Ectodermal cell (in vitro differentiated cells): ENCODE measurements around the gene LMNA.

Source experiments
- H3K27ac ChIP-seq: 2 replicates; pipeline ENCODE4 v1.7.0; 2013; ENCODE audit warnings: mild to moderate bottlenecking, low read depth, low read length; ENCODE audit not compliant: insufficient read depth, poor library complexity, severe bottlenecking
- H3K27me3 ChIP-seq: 2 replicates; pipeline ENCODE4 v1.7.0; 2013; ENCODE audit warnings: mild to moderate bottlenecking, low read length; ENCODE audit not compliant: insufficient read depth, control insufficient read depth, poor library complexity, severe bottlenecking
- H3K36me3 ChIP-seq: one replicate; pipeline ENCODE4 v1.7.0; 2013; ENCODE audit warnings: low read length; ENCODE audit not compliant: control insufficient read depth, insufficient read depth
- H3K4me1 ChIP-seq: one replicate; pipeline ENCODE4 v1.7.0; 2013; ENCODE audit warnings: low read length; ENCODE audit not compliant: control insufficient read depth, insufficient read depth
- H3K4me3 ChIP-seq: 2 replicates; pipeline ENCODE4 v1.7.0; 2013; ENCODE audit warnings: low read depth, low read length, control low read depth; ENCODE audit not compliant: insufficient read depth
- H3K9me3 ChIP-seq: 2 replicates; pipeline ENCODE4 v1.7.0; 2013; ENCODE audit warnings: mild to moderate bottlenecking, low read length, moderate library complexity; ENCODE audit not compliant: control insufficient read depth
- WGBS, 2 experiments: methylation state at CpG; one replicate each; pipeline ENCODE4 v1.1.7; 2013; ENCODE audit warnings: missing lambda C conversion rate in 2 of 2; 5-methylcytosine and 5-hydroxymethylcytosine counted together

LMNA gene

DNA sequence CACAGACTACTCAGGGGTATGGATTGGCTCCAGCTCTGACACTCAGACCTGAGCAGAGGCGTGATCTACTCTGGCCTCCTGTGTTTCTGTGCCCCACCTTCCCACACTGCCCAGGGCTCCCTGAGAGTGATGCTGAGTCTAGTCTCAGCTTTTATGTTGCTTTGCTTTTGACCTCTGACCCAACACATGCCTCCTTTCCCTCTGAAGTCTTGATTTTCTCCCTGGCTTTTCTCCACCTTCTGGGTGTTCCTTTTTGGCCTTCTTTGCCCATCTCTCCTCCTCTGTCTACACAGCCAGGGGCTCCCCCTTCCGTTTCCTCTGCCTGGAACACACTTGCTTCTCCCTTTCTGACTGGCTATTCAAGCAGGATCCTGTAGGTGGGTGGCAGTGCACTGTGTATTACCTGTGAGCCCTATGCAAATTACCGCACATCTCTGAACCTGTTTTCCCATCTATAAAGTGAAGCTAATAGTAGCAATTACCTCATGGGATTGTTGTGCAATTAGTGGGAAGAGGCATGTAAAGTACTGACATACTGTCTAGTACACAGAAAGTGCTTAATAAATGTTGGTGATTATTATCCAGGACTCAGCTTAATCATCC is 18.5 kb upstream of the LMNA start:
- WGBS, 2 experiments, result 92 to 95% methylated on average over 3 of the region's 3 CpGs
- peaks cover 7% of the 10 kb centered on the region for H3K4me1 ChIP-seq
- H3K4me3 ChIP-seq, result no peak overlapping the region
- no peak overlapping the region for H3K27ac ChIP-seq
- no peaks in the 10 kb centered on the region for H3K9me3 ChIP-seq
- no peaks in the 10 kb centered on the region for H3K27me3 ChIP-seq
- peaks cover 17% of the 10 kb centered on the region for H3K36me3 ChIP-seq

DNA sequence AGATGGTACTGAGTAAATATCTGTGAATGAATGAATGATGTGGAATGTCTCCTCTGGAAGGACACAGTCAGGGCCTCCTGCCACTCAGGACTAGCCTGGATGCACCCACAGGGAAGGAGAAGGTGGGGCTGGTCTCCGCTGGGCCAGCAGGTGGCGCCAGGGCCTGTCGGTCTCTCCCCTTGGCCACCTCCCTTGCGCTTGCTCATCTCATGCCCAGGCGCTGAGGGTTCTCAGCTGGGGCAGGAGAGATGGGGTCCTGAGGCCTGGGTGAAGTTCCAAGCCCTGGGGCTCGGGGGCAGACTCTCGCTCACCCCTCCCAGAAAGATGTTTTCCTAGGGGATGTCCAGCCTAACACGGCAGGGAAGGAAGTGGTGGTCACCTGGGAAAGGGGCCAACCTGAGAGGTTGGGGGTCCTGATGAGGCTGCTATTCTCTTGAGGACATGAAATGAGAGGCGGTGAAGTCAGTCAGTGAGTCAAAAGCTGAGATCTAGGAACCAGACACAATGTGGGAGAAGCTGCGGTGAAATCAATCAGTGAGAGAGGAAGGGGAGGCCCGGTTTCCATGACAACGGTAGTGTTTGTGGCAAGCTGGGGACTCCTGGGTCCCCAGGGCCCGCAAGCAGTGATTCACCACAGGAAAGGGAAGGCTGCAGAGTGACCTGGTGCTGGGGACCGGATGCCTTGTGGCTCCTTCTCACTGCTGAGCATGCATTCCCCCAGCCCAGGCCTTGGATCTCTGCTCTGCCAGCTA is 17.7 kb upstream of the LMNA start:
- H3K4me1 ChIP-seq, result peaks cover 7% of the 10 kb centered on the region
- no peaks in the 10 kb centered on the region for H3K9me3 ChIP-seq
- H3K27me3 ChIP-seq, result no peaks in the 10 kb centered on the region
- H3K36me3 ChIP-seq, result peaks cover 17% of the 10 kb centered on the region
- 56 to 58% methylated on average over 14 of the region's 14 CpGs for WGBS, 2 experiments
- H3K27ac ChIP-seq, result peak overlapping the region; percentile 16
- no peak overlapping the region for H3K4me3 ChIP-seq

GRCh38 chr1:156097499-156098178 is 16.9 kb upstream of the LMNA start:
- Histone ChIP-seq H3K4me3 (no peak overlapping the region), H3K27me3 (no peaks in the 10 kb centered on the region), H3K4me1 (peaks cover 7% of the 10 kb centered on the region), H3K9me3 (no peaks in the 10 kb centered on the region), H3K27ac (peak overlapping the region; percentile 16), H3K36me3 (peaks cover 17% of the 10 kb centered on the region)
- 93 to 97% methylated on average over 9 of the region's 9 CpGs for WGBS, 2 experiments

DNA sequence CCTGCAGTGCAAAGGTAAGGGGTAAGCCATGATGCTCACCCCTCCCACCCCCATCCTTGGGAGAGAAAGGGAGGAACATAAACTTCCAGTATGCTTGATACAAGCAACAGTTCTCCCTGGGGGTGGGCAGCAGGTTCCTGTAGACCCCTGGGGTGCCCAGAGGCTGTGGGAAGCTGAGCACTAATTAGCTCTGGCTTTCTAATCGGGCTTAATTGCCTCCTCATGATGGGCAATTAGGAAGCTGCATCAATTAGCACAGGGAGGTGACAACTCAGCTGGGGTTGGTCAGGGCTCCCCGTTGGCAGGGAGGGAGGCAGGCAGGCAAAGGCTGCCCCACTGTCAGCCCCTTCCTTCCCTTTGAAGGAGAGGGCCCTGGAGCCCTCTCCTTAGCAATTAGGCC is 15.7 kb upstream of the LMNA start:
- Histone ChIP-seq H3K27me3 (no peaks in the 10 kb centered on the region), H3K9me3 (no peaks in the 10 kb centered on the region), H3K36me3 (peaks cover 13% of the 10 kb centered on the region), H3K27ac (no peak overlapping the region), H3K4me1 (peaks cover 18% of the 10 kb centered on the region), H3K4me3 (no peak overlapping the region)
- WGBS, 2 experiments, result 69 to 73% methylated on average over 2 of the region's 2 CpGs

DNA sequence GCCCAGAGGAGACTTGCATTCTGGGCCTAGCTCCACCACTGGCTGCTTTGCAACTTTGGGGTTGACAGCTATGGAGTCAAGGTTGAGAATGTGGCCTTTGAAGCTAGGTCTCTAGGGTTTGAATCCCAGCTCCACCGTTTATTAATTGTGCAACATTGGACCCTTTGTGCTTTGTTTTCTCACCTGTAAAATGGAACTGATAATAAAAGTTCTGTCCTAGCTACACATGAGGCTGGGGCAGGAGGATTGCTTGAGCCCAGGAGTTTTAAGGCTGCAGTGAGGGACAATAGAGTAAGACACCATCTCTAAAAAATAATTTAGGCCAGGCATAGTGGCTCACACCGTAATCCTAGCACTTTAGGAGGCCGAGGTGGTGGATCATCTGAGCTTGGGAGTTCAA is 15.2 kb upstream of the LMNA start:
- Histone ChIP-seq H3K36me3 (peaks cover 8% of the 10 kb centered on the region), H3K4me3 (no peak overlapping the region), H3K27me3 (no peaks in the 10 kb centered on the region), H3K4me1 (peaks cover 21% of the 10 kb centered on the region), H3K27ac (no peak overlapping the region), H3K9me3 (no peaks in the 10 kb centered on the region)
- 92 to 97% methylated on average over 3 of the region's 3 CpGs for WGBS, 2 experiments

GRCh38 chr1:156100205-156100995 is 14.1 kb upstream of the LMNA start:
- no peak overlapping the region for H3K4me3 ChIP-seq
- no peaks in the 10 kb centered on the region for H3K9me3 ChIP-seq
- peaks cover 32% of the 10 kb centered on the region for H3K4me1 ChIP-seq
- 86 to 89% methylated on average over 4 of the region's 4 CpGs for WGBS, 2 experiments
- H3K27ac ChIP-seq, result no peak overlapping the region
- H3K27me3 ChIP-seq, result no peaks in the 10 kb centered on the region
- peaks cover 6% of the 10 kb centered on the region for H3K36me3 ChIP-seq

DNA sequence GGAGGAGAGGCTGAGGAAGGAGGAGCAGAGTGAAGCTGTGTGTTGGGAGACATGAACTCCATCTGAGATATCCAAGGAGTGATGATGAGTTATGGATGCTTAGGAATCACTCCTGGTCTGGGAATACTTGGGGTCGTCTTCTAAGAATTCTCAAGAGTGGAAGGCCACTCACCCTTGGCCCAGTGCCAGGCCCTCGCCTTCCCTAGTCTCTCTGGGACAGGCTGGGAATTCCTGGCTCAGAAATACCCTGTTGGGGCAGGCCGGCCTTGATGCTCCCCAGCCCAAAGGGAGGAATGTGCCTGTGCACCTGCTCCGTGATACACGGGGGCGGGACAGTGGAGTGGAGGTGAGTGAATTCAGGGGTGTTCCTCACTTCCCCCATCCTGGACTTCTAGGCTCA is 12.6 kb upstream of the LMNA start:
- Histone ChIP-seq H3K4me1 (peaks cover 41% of the 10 kb centered on the region), H3K27me3 (no peaks in the 10 kb centered on the region), H3K27ac (no peak overlapping the region), H3K9me3 (no peaks in the 10 kb centered on the region), H3K4me3 (no peak overlapping the region), H3K36me3 (peaks cover 6% of the 10 kb centered on the region)
- WGBS, 2 experiments, result 91 to 95% methylated on average over 6 of the region's 6 CpGs

- H3K27me3 ChIP-seq, result no peaks in the 10 kb centered on the region
- H3K4me1 ChIP-seq, result peaks cover 45% of the 10 kb centered on the region
- H3K27ac ChIP-seq, result peak overlapping the region; percentile 16
- H3K4me3 ChIP-seq, result no peak overlapping the region
- 90 to 91% methylated on average over 16 of the region's 16 CpGs for WGBS, 2 experiments
- no peaks in the 10 kb centered on the region for H3K9me3 ChIP-seq
- H3K36me3 ChIP-seq, result peaks cover under 1% of the 10 kb centered on the region
Observed at GRCh38 chr1:156102633-156103511, 11.6 kb upstream of the LMNA start.

- WGBS, 2 experiments, result 72 to 75% methylated on average over 9 of the region's 9 CpGs
- Histone ChIP-seq H3K27ac (peak overlapping the region; percentile 44), H3K4me1 (peaks cover 45% of the 10 kb centered on the region), H3K9me3 (no peaks in the 10 kb centered on the region), H3K36me3 (no peaks in the 10 kb centered on the region), H3K27me3 (no peaks in the 10 kb centered on the region), H3K4me3 (no peak overlapping the region)
Observed at GRCh38 chr1:156103521-156103947, 11.0 kb upstream of the LMNA start.
